Lung (tissue), 16 donors: ENCODE data around the gene TMEM91. TPM values are rescaled to one million over a fixed set of nuclear protein-coding genes. Genes with fewer than 3 reads are reported as not detected.

Source experiments
- ATAC-seq: fragments of 200-7000 bp; cut with Tn5 transposase; one replicate; pipeline ENCODE4 v1.9.1; 2020; ENCODE audit warnings: moderate number of reproducible peaks; ENCODE audit not compliant: insufficient read depth, low FRiP score
- DNase-seq, 3 donors: peaks; one replicate each; pipeline ENCODE4 v3.0.0-alpha.2; 2013 to 2017
- H3K27ac ChIP-seq, 2 donors: one replicate each; pipeline ENCODE4 v1.5.1; 2013; ENCODE audit warnings: mild to moderate bottlenecking in 2 of 2, moderate library complexity in 2 of 2, control low read depth in 1 of 2, inconsistent platforms in 1 of 2, low read depth in 1 of 2, low read length in 1 of 2
- H3K27me3 ChIP-seq, 3 donors: one replicate each; pipeline ENCODE4 v1.5.1; 2013; ENCODE audit warnings: low read length in 2 of 3; ENCODE audit not compliant: control insufficient read depth in 3 of 3, insufficient read depth in 3 of 3
- H3K36me3 ChIP-seq, 4 donors: one replicate each; pipeline ENCODE4 v1.5.1; 2013; ENCODE audit warnings: low read length in 4 of 4, mild to moderate bottlenecking in 1 of 4, moderate library complexity in 1 of 4; ENCODE audit not compliant: control insufficient read depth in 4 of 4, insufficient read depth in 4 of 4
- H3K4me1 ChIP-seq, 5 donors: one replicate each; pipeline ENCODE4 v1.5.1; 2013; ENCODE audit warnings: low read length in 5 of 5, mild to moderate bottlenecking in 2 of 5, moderate library complexity in 1 of 5; ENCODE audit not compliant: control insufficient read depth in 5 of 5, insufficient read depth in 5 of 5
- H3K4me3 ChIP-seq: one replicate; pipeline ENCODE4 v1.5.1; 2013; ENCODE audit warnings: mild to moderate bottlenecking, control low read depth, moderate library complexity
- H3K9ac ChIP-seq, 2 donors: one replicate each; pipeline ENCODE4 v1.5.1; 2013; ENCODE audit warnings: low read length in 2 of 2, control low read depth in 1 of 2; ENCODE audit not compliant: insufficient read depth in 1 of 2
- H3K9me3 ChIP-seq, 4 donors: one replicate each; pipeline ENCODE4 v1.5.1; 2013; ENCODE audit warnings: low read length in 3 of 4, mild to moderate bottlenecking in 1 of 4, moderate library complexity in 1 of 4; ENCODE audit not compliant: control insufficient read depth in 4 of 4, insufficient read depth in 3 of 4
- CTCF ChIP-seq: IDR thresholded peaks from 2 replicates; pipeline ENCODE4 v1.5.1; 2012; ENCODE audit warnings: mild to moderate bottlenecking; ENCODE audit errors: control extremely low read depth, extremely low read depth
- WGBS, 2 donors: extraction: QIAGEN DNeasy Blood & Tissue Kit; methylation state at CpG; one replicate each; pipeline ENCODE4 v1.1.7; 2013; 5-methylcytosine and 5-hydroxymethylcytosine counted together
- long read RNA-seq, 5 donors: transcript quantifications; one replicate each; lab custom pipeline, GENCODE V29; 2026
- polyA plus RNA-seq, 2 donors: library from polyadenylated mRNA; stranded (reverse); fragments of 200-250 nt; gene quantifications; one replicate each; pipeline ENCODE4 v1.2.1, GENCODE V29; 2013
- total RNA-seq, 2 donors: library from RNA; depleted of rRNA in 1 of 2; stranded (reverse); fragments of >200 nt in 1 of 2; gene quantifications; one replicate each; pipeline ENCODE4 v1.2.1, GENCODE V29; 2014 to 2021
- donor health status: control.
- donor health status: control.
- donor health status: Bipolar disorder and iron deficiency.
- donor health status: healthy.
- donor health status: DM: yes; HTN: yes; CAD: no.

Gene TMEM91
- total RNA-seq (10 to 100 TPM; 13.6 to 16.0 TPM), polyA plus RNA-seq (10 to 100 TPM; 18.0 to 39.8 TPM)
- long read RNA-seq, donor 1, partial matches to known transcripts, result 0 of 13 reads
- long read RNA-seq, donor 1, other reads (novel, unspliced or antisense), result 12 of 13 reads
- long read RNA-seq, donor 2, result 0 reads
- long read RNA-seq, donor 3, partial matches to known transcripts, result 5 of 8 reads
- long read RNA-seq, donor 3, other reads (novel, unspliced or antisense), result 0 of 8 reads
- long read RNA-seq, donor 4, result 0 reads
- long read RNA-seq, donor 5, partial matches to known transcripts, result 0 of 12 reads
- long read RNA-seq, donor 5, other reads (novel, unspliced or antisense), result 12 of 12 reads

- no peaks in the 10 kb centered on the region for H3K9me3 ChIP-seq
- H3K36me3 ChIP-seq, result no peaks in the 10 kb centered on the region
- no peaks in the 10 kb centered on the region for H3K27me3 ChIP-seq
- H3K4me1 ChIP-seq, result peaks cover 0 to 21% (median 8%) of the 10 kb centered on the region in 5 donors
- H3K27ac ChIP-seq, result peak within 1 kb of the TSS in 1 of 2 donors; percentile 90
- H3K4me3 ChIP-seq, result peak within 1 kb of the TSS; percentile 65
- ATAC-seq, result peak; percentile 70
- DNase-seq, result peak; percentile 31 to 46 (median 35)
- WGBS, 2 donors, result 2 to 3% methylated on average over 47 of the region's 47 CpGs
- TF ChIP-seq CTCF, result no peak
- H3K9ac ChIP-seq, result peak within 1 kb of the TSS; percentile 1 to 46
Observed at GRCh38 chr19:41376241-41376997, at the start of gene TMEM91. Gene TMEM91 (plus strand): TSS chr19:41376533. CDS start chr19:41378310, 1,777 bp downstream.

GRCh38 chr19:41327076-41327575 lies 49.2 kb upstream of the TMEM91 start:
- peak overlapping the region in 1 of 2 donors; percentile 62 for H3K9ac ChIP-seq
- DNase-seq, result peak in 2 of 3 donors; percentile 19 to 22
- H3K4me3 ChIP-seq, result no peak overlapping the region
- ATAC-seq, result no peak
- WGBS, 2 donors, result 12 to 19% methylated on average over 11 to 13 of the region's 13 CpGs
- H3K9me3 ChIP-seq, result no peaks in the 10 kb centered on the region
- H3K27ac ChIP-seq, result peak overlapping the region in 1 of 2 donors; percentile 91
- no peak for TF ChIP-seq CTCF
- no peaks in the 10 kb centered on the region for H3K27me3 ChIP-seq
- H3K36me3 ChIP-seq, result peaks cover 0 to 15% (median 0%) of the 10 kb centered on the region in 4 donors
- peaks cover 0 to 40% (median 23%) of the 10 kb centered on the region in 5 donors for H3K4me1 ChIP-seq

- Histone ChIP-seq H3K9me3 (no peaks in the 10 kb centered on the region), H3K4me3 (no peak overlapping the region), H3K27ac (peak overlapping the region in 1 of 2 donors; percentile 91), H3K9ac (no peak overlapping the region), H3K36me3 (peaks cover 0 to 13% (median 0%) of the 10 kb centered on the region in 4 donors), H3K27me3 (no peaks in the 10 kb centered on the region), H3K4me1 (peaks cover 0 to 40% (median 23%) of the 10 kb centered on the region in 5 donors)
- peak in 2 of 3 donors; percentile 55 to 57 for DNase-seq
- ATAC-seq, result peak; percentile 74
- no peak for TF ChIP-seq CTCF
- WGBS, 2 donors, result 4 to 10% methylated on average over 26 to 33 of the region's 33 CpGs
Observed at GRCh38 chr19:41327576-41328156, 48.7 kb upstream of the TMEM91 start.
